Stomach smooth muscle (tissue), 2 donors: Measurements from ENCODE around the gene PRKACB.
"Not testable (repeated sequence)": the region's sequence is repeated elsewhere in the genome, so short reads cannot be mapped to it uniquely, and the experiment has no call there.

Experiments
- H3K27ac ChIP-seq: one replicate; pipeline ENCODE4 v1.7.0; 2013; ENCODE audit warnings: mild to moderate bottlenecking, low read length, inconsistent platforms
- H3K27me3 ChIP-seq, 2 donors: one replicate each; pipeline ENCODE4 v1.7.0; 2013; ENCODE audit warnings: low read length in 2 of 2; ENCODE audit not compliant: insufficient read depth in 2 of 2, control insufficient read depth in 1 of 2
- H3K36me3 ChIP-seq, 2 donors: one replicate each; pipeline ENCODE4 v1.7.0; 2013; ENCODE audit warnings: low read length in 2 of 2; ENCODE audit not compliant: control insufficient read depth in 2 of 2, insufficient read depth in 2 of 2
- H3K4me1 ChIP-seq: one replicate; pipeline ENCODE4 v1.7.0; 2013; ENCODE audit warnings: low read length; ENCODE audit not compliant: control insufficient read depth, insufficient read depth
- H3K4me3 ChIP-seq, 2 donors: one replicate each; pipeline ENCODE4 v1.7.0; 2013; ENCODE audit warnings: low read length in 2 of 2
- H3K9ac ChIP-seq, 2 donors: one replicate each; pipeline ENCODE4 v1.7.0; 2013; ENCODE audit warnings: low read length in 2 of 2, mild to moderate bottlenecking in 1 of 2
- H3K9me3 ChIP-seq, 2 donors: one replicate each; pipeline ENCODE4 v1.7.0; 2013; ENCODE audit warnings: low read length in 2 of 2; ENCODE audit not compliant: control insufficient read depth in 2 of 2
- donor health status: healthy.
- donor health status: Pancreatic carcinoma.

The PRKACB gene

GRCh38 chr1:84223751-84224432, 79.8 kb downstream of the PRKACB start:
- Histone ChIP-seq H3K4me1 (no peaks in the 10 kb centered on the region), H3K36me3 (peaks cover 0 to 3% of the 10 kb centered on the region in 2 donors), H3K9ac (no peak overlapping the region), H3K9me3 (no peaks in the 10 kb centered on the region), H3K4me3 (no peak overlapping the region), H3K27me3 (no peaks in the 10 kb centered on the region), H3K27ac (no peak overlapping the region)

GRCh38 chr1:84224905-84225304, 80.8 kb downstream of the PRKACB start:
- H3K4me1 ChIP-seq: no peaks in the 10 kb centered on the region
- no peak overlapping the region for H3K4me3 ChIP-seq
- H3K9ac ChIP-seq: no peak overlapping the region
- no peaks in the 10 kb centered on the region for H3K36me3 ChIP-seq
- no peaks in the 10 kb centered on the region for H3K9me3 ChIP-seq
- no peak overlapping the region for H3K27ac ChIP-seq
- H3K27me3 ChIP-seq: no peaks in the 10 kb centered on the region

GRCh38 chr1:84225646-84226045, 81.6 kb downstream of the PRKACB start:
- no peaks in the 10 kb centered on the region for H3K36me3 ChIP-seq
- H3K9ac ChIP-seq: no peak overlapping the region
- no peak overlapping the region for H3K4me3 ChIP-seq
- no peaks in the 10 kb centered on the region for H3K27me3 ChIP-seq
- no peaks in the 10 kb centered on the region for H3K4me1 ChIP-seq
- no peaks in the 10 kb centered on the region for H3K9me3 ChIP-seq
- H3K27ac ChIP-seq: no peak overlapping the region

GRCh38 chr1:84232676-84233075, 88.6 kb downstream of the PRKACB start:
- not testable (repeated sequence) for H3K36me3 ChIP-seq, H3K27me3 ChIP-seq, H3K4me1 ChIP-seq, H3K9ac ChIP-seq, H3K9me3 ChIP-seq, H3K4me3 ChIP-seq, H3K27ac ChIP-seq

- H3K9me3 ChIP-seq: no peaks in the 10 kb centered on the region
- no peak overlapping the region for H3K4me3 ChIP-seq
- H3K27me3 ChIP-seq: no peaks in the 10 kb centered on the region
- H3K27ac ChIP-seq: no peak overlapping the region
- no peaks in the 10 kb centered on the region for H3K4me1 ChIP-seq
- peaks cover 4 to 11% of the 10 kb centered on the region in 2 donors for H3K36me3 ChIP-seq
- H3K9ac ChIP-seq: no peak overlapping the region
Measured at GRCh38 chr1:84236256-84236655, 92.2 kb downstream of the PRKACB start.

- Histone ChIP-seq H3K36me3 (peaks cover 0 to 8% of the 10 kb centered on the region in 2 donors), H3K27me3 (no peaks in the 10 kb centered on the region), H3K9ac (no peak overlapping the region)
Measured at GRCh38 chr1:84242641-84243040, 98.6 kb downstream of the PRKACB start.

GRCh38 chr1:84245563-84245962, 101.5 kb downstream of the PRKACB start:
- Histone ChIP-seq H3K27ac (no peak overlapping the region), H3K4me3 (no peak overlapping the region), H3K9me3 (no peaks in the 10 kb centered on the region), H3K9ac (no peak overlapping the region), H3K4me1 (no peaks in the 10 kb centered on the region), H3K27me3 (no peaks in the 10 kb centered on the region), H3K36me3 (no peaks in the 10 kb centered on the region)

More at GRCh38 chr1:84242641-84243040, 98.6 kb downstream of the PRKACB start:
- H3K9me3 ChIP-seq: no peaks in the 10 kb centered on the region
- H3K4me3 ChIP-seq: no peak overlapping the region
- no peaks in the 10 kb centered on the region for H3K4me1 ChIP-seq
- H3K27ac ChIP-seq: no peak overlapping the region

- no peak overlapping the region for H3K9ac ChIP-seq
- no peaks in the 10 kb centered on the region for H3K27me3 ChIP-seq
- H3K9me3 ChIP-seq: no peaks in the 10 kb centered on the region
- no peaks in the 10 kb centered on the region for H3K36me3 ChIP-seq
- H3K27ac ChIP-seq: no peak overlapping the region
- no peaks in the 10 kb centered on the region for H3K4me1 ChIP-seq
- H3K4me3 ChIP-seq: no peak overlapping the region
Measured at GRCh38 chr1:84246213-84246612, 102.1 kb downstream of the PRKACB start.

GRCh38 chr1:84247425-84248220, 103.6 kb downstream of the PRKACB start:
- H3K36me3 ChIP-seq: no peaks in the 10 kb centered on the region
- no peak overlapping the region for H3K4me3 ChIP-seq
- H3K9me3 ChIP-seq: no peaks in the 10 kb centered on the region
- H3K4me1 ChIP-seq: no peaks in the 10 kb centered on the region
- H3K27me3 ChIP-seq: no peaks in the 10 kb centered on the region
- no peak overlapping the region for H3K27ac ChIP-seq
- no peak overlapping the region for H3K9ac ChIP-seq

- H3K4me3 ChIP-seq: no peak overlapping the region
- H3K27ac ChIP-seq: no peak overlapping the region
- H3K27me3 ChIP-seq: no peaks in the 10 kb centered on the region
- no peaks in the 10 kb centered on the region for H3K9me3 ChIP-seq
- peaks cover 13% of the 10 kb centered on the region for H3K4me1 ChIP-seq
- no peaks in the 10 kb centered on the region for H3K36me3 ChIP-seq
- H3K9ac ChIP-seq: no peak overlapping the region
Measured at GRCh38 chr1:84250668-84251067, 106.6 kb downstream of the PRKACB start.

GRCh38 chr1:84253036-84253435, 109.0 kb downstream of the PRKACB start:
- Histone ChIP-seq H3K9me3 (no peaks in the 10 kb centered on the region), H3K27me3 (no peaks in the 10 kb centered on the region), H3K9ac (no peak overlapping the region), H3K4me3 (no peak overlapping the region), H3K27ac (no peak overlapping the region), H3K36me3 (no peaks in the 10 kb centered on the region), H3K4me1 (peaks cover 20% of the 10 kb centered on the region)
